GM11168 (cell line): ENCODE measurements around the gene C7orf57.

Source experiments
- in situ Hi-C: fragments of 300-500 bp; cut with MboI; formaldehyde crosslinking; loops from one replicate; pipeline ENCODE4 v1.12.0; 2022; ENCODE audit warnings: low sequenced_read_pairs; ENCODE audit not compliant: unreplicated experiment

C7orf57 gene

DNA sequence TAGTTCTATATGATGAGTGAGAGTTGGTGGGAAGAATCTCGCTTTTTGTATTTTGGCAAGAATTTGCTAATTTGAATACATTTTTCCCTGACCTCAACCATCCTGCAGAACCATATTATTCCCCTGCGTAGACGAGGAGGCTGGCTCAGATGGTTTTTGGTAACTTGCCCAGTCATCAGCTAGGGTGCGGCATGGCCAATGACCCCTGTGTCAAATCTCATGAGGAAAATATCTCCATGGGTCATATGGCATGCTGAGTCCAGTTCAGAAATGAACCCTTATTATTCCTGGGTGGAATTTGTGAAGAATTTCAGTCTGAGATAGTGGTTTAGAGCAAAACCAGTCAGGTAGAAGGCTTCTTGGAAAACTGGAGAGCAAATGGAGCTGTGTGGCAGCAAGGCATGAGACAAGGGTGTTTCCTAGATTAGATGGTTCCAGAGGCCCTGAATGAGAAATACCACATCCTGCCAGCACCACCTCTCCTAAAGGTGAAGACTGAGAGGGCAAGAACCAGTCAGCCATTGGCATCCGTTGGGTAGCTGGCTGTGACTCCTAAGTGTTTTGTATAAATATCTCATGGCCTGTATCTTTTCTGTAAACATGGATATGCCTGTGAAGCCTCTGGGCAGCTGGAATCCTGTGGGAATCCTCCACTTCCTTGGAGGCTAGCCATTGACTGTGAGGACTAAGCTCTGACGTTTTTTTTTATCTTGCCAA, 47.9 kb downstream of the C7orf57 start:
- in situ Hi-C loops = no loop called here

DNA sequence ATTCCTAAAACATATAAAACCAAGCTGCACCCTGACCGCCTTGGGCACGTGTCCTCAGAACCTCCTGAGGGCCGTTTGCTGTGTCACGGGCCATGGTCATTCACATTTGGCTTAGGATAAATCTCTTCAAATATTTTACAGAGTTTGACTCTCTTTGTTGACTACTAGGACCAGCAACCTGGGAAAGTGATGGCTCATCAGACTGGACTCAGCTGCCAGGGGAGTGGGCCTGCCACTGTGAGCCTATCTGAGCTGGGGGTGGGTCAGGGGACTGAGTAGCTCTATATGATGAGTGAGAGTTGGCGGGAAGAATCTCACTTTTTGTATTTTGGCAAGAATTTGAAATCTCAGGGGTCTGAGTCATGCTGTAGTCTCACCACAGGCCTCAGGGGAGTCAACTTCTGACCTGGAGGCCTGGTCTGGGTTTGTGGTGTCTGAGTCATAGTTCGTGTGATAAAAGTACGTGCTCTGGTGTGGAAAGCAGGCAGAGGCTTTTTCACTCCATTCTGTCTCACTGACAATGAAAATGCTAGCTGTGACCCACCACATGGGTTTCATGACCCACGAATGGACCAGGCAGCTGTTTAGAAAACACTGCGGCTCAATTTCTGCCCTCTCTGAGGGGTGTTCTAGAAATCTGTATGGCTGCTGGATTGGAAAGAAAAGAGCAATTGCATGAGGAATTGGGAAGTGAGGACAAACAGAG, 49.5 kb downstream of the C7orf57 start:
- in situ Hi-C loops = no loop called here

DNA sequence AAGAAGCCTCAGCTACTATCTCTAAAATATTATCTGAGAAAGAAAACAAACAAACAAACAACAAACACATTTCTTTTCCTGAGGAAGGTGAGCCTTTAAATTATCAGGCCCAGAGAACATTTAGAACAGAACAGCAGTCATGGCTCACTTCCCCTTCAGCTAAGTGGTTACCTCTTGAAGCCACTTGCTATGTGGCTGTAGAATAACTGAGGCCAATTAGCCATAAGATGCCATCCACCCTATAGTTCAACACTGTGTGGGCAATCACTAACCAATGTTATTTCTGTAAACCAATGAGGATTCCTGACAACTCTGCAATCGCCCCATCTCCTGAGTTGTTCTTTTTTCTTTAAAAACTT, 50.1 kb downstream of the C7orf57 start:
- in situ Hi-C loops = no loop called here

DNA sequence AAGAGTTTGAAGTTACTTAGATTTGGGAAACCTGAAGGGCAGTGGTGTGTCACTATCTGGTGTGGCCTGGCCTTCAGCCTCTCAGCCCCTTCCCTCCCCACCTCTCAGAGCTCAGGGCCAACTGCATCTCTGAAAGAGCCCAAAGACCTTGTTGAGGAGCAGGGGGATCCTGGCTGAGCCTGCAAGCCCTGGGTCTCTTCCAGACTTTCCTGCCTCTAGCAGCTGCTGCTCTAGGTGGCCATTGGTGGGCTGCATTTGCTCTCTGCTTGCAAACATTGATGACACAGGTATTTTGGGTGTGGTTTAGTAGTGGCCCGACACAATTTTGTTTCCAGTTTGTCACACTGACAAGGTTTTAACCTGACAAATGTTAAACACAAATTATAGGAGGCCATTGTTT, 50.6 kb downstream of the C7orf57 start:
- in situ Hi-C loops = no loop called here

DNA sequence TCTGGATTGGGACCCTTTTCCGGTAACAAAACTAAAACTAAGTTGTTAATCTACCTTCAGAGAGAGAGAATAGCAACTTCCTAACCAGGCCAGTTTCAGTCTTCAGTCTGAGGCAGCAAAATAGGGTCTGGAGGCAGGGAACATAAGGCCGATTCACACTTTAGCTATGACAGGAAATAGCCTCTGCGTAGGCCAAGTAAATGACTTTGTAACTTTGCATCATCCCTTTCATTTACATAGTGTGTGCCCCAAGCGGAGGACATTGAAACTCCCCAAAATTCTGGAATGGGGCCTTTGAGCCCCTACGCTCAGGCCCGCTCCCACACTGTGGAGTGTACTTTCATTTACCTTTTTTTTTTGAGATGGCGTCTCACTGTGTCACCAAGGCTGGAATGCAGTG, 52.0 kb downstream of the C7orf57 start:
- in situ Hi-C loops = no loop called here

DNA sequence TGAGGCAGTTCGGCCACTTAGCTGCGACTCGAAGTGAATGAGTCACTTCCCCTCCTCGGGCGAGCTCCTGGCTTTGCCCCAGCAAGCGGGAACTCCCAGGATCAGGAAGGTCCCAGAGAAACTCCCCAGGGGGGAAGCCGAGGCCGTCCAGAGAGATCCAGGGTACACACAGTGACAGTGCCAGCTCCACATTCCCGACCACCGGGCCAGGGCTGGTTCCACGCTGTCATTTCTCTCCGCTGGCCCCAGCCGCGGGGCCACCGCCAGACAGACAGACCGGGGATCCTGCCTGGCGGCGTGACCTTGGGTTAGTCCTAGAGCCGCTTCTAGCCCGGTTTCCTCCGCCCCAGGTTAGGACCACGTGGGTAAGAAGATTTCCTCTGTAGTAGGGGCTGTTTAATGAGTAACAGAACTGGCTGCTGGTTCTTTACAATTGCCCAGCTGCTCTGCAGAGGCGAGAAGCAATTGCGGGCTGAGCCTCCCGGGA, 53.3 kb downstream of the C7orf57 start:
- in situ Hi-C loops = no loop called here

DNA sequence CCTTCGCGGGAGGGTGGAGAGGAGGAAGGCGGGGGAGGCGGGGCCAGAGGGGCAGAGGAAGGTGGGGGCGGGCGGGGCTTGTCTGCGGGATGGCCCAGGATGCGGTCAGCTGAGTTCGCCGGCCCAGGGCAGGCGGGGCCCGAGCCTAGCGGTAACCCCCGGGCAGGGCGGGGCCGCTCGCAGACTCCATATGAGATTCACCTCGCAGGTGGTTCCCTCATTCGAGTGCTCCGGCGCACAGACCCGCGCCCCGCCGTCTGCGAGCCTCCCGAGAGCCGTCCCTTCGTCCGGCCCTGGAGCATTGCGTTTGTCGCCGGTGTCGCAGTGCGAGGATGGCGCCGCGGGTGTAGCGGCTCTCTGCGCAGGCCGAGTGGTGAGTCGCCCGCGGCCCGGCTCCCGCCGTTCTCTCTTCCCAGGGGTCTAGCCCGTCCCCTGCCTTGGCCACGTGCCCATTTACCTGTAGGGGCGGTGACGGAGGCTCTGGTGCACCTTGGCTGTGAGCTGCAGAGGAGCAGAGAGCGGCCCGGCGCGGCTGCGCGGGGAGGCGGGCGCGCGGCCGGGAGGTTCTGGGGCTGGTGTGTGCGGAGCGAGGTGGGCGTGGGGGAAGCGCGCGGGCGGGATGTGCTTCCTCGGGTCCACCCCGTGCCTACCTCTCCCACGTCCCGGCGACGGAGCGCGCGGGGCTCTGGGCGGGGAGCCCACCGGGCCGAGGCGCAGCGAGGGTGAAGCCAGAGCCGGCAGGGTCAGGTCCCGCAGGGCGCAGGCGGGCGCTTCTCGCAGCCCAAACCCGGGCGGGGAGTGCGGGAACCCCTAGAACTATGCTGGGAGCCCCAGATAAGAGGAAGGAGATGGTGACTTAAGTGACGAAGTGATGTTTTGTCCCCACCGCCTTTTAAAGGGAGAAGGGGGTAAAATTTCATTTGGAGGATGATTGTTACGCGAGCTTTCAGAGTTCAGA, 54.0 kb downstream of the C7orf57 start, which contains the start of gene UPP1:
Gene UPP1, plus strand, starts transcription at position 220 of the 958 bp plus-strand sequence. CDS start 5,519 bp downstream, outside the sequence.
- in situ Hi-C loops = loop anchor here (10.0 kb wide), 1 partner anchor 105 kb away; no protein-coding TSS in a partner anchor

DNA sequence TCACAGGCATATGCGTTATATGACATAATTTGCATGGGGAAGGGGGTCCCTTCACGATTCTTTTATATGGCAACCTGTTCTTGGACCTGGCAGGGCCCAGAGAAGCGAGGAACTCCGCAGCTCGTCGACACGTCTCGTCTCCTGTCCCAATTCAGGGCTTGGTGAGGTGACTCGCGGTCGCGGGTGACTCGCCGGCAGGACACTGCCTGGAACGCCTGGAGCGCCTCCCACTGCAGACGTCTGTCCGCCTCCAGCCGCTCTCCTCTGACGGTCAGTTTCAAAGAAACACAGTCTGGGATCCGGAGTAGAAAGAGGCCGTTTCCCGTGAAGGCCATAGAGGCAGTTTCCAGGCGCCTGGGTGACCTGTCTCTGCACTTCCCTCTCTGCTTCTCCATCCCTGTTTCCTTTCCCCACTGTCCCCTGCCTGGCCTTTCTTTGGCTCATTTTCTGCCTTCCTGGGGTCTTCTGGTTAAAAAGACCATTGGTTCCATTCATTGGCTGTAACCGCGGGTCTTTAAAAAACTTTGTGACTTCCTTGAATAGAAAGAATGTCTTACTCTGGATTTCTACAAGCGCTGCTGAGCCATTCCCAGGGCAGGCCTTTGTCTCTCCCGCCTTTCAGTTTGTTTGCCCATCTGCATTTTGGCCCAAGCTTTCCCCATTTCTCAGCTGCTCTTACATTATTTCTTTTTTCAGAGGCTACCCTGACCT, 54.9 kb downstream of the C7orf57 start:
- in situ Hi-C loops = loop anchor here (10.0 kb wide), 1 partner anchor 105 kb away; no protein-coding TSS in a partner anchor

DNA sequence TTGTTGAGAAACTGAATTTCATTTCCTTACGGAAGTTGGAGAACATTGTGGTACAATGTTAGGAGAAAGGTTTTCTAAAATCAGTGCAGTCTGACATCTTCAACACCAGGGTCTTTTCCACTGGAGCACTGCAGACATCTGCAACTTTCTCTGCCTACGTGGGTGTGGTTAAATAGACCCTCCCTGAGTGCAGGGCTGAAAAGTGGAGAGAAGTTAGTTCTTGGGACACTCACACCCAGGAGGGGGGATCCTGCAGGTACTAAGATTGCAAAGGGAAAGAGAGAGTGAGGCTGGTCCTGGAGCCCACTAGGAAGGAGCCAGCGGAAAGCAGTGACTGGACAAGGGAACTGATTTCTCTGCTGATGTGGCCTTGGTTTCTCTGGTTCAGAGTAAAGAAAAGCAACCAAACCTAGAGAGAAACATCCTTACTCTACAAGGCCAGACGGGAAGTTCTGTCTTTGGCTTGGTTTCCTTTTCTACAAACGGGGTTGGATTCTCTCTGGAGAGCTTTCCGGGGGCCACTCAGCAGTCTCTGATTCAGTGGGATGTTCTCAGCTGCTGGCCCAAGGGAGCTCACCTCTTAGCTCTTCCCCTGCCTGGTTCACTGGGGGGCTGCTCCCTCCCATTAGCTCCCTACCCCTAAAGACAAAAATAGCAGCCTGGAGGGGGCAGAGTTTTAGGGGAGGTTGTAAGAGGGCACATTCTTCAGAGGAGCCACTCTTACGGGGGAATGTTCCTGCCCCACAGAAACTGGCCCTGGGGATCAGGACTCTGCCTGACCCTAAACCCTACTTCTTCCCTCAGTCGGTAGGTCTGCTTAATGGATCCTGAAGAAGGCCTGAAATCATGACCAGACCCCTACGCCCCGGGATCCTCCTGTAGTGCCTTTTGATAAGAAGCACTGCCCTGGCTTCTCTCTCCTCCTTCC, 56.4 kb downstream of the C7orf57 start:
- in situ Hi-C loops = loop anchor here (10.0 kb wide), 1 partner anchor 107 kb away; no protein-coding TSS in a partner anchor

DNA sequence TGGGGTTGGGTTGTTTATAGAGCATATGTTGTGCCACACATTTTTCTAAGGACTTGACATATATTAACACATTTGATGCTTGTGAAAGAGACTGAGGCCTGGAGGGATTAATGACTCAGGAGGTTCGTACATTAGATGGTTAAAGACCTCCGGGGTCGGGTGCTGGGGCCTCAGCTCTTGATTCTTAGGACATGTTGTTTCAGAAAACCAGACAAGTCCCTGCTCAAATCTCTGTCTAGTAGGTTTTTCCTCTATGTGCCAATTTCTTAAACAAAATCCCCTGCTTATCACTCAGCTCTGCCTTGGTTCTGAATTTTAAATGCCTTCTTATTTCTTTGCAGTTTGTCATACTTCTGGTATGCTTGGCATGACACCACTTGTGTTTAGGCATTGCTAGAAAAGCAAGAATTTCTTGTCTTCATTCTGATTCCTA, 59.5 kb downstream of the C7orf57 start:
- in situ Hi-C loops = loop anchor here (10.0 kb wide), 1 partner anchor 110 kb away; no protein-coding TSS in a partner anchor

DNA sequence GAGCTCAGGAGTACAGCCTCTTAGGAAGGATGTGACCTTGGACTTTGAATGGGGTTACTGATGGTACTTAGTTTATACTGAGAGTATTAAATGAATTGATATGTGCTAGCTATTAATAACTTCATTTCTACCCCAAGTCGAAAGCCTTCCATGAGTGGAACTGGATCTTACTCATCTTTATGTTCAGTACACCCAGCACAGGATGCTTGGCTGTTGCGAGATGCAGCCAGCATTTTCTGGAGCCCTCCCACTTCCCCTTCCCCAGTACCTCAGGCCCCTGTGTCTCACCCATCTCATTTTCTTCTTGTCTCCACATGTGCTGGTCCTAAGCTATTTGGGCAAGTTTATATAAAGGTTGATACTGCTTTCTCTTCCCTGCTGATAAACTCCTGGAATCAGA, 60.9 kb downstream of the C7orf57 start:
- in situ Hi-C loops = loop anchor here (10.0 kb wide), 1 partner anchor 111 kb away; no protein-coding TSS in a partner anchor

DNA sequence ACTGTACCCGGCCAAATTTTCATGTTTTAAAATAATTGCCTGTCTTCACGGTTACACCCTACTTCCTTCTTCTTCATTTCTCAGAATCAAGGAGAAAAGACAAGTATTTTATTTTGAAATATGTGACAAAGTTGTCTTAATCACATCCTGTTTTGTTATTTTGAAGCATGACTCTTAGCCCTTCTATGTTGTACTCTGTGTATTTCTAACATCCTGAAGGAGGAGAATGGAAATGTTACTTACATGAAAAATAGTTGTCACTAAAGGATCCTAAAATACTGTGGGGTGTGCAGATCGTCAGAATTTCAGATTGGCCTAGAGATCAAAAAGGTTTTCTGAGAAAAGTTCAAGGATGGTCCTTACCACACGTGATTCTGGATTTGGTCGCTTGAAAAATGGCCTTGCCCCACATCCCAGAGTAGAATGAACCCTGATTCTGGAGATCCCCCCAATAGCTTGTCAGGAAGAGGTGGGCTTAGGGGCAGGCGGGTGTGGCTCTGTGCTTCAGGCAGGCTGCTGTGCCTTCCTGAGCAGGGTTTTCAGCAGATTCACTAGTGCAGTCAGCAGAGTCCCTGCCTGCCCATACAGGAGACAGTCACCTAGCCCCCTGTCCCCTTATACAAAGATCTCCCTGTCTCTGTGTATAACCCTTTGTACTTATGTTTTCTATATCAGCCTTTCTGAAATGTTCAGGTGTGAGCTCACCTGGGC, 62.3 kb downstream of the C7orf57 start:
- in situ Hi-C loops = loop anchor here (10.0 kb wide), 1 partner anchor 113 kb away; no protein-coding TSS in a partner anchor

DNA sequence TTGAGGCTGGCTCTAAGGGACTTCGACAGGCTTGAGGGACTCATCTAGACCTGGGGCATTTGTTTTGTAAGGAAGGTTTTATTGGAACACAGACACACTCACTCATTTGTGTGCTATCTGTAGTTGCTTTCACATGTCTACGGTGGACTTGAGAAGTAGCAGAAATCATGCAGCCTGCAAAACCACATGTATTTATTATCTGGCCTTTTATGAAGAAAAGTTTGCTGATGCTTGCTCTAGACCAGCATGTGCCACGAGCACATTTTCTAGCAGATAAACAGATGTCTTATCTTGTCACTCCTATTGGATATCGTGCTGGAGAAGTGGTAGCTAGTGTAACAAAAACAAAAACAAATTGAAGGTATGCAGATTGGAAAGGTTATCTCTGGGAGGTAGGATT, 63.5 kb downstream of the C7orf57 start:
- in situ Hi-C loops = loop anchor here (10.0 kb wide), 1 partner anchor 114 kb away; no protein-coding TSS in a partner anchor

DNA sequence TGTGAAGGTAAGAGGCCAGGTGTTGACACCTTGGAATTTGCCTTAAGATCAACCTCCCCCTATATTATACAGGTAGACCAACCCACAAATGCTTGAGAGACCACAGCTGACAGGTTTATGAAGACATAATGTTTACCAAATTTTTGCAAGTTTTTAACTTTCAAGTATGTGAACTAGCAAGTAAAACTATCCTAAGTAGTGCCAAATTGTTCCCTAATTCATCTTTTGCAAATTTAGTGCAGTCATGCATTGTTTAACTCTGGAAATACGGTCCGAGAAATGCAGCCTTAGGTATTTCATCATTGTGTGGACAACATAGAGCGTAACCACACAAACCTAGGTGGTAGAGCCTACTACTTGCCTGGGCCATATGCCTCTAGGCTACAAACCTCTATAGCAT, 64.4 kb downstream of the C7orf57 start:
- in situ Hi-C loops = loop anchor here (10.0 kb wide), 1 partner anchor 115 kb away; no protein-coding TSS in a partner anchor

DNA sequence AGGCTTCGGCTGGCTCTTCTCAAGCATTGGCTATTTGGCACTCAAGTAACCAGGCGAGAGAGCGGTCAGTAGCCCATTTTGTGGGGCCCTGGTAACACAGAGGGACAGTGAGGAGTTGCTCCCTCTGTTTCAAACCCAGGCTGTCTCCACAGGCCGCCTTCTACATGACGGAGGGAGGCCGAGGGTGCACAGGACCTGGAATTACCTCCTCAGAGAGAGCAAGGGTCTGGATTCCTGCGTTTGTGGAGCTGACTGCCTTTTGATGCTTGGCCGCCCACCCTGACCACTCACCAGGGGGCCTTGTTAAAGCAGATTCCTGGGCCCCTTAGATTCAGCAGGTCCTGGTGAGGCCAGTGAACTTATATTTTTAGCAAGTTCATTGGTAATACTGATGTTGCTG, 66.0 kb downstream of the C7orf57 start:
- in situ Hi-C loops = no loop called here

DNA sequence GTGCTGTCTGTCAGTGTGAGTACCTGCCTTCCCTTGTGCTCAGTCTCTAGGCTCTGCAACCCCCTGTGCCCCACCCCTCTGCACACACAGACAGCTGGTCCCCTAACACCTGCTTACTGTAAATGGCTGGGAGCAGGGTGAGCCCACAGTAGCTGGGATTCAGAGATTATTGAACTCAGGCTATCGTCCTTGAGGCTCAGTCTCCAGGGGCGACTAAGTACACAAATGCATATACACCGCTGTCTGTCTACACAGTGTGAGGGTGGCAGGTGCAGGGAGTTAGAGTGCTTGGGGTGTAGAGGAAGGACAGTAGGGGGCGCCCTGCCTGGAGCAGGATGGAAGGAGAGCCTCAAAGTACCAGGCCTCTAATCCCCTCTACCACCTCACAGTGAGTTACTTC, 66.6 kb downstream of the C7orf57 start:
- in situ Hi-C loops = no loop called here

DNA sequence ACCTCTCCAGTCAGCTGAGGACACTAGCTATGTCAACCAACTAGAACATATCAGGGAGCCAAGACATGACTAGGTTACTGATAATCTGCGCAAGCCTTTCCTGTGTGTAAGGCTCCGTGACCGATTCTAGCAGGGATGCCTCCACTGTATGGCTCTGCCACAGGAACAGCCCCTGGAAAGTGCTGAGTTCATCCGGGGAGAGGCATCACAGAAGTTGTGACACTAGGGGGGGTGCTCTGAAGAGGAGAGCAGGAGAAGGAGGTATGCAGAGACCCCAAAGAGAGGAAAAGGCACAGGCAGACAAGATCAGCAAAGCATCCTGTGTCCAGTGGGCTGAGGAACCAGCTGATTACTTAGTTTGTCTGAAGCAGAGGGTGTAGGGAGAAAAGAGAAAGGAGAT, 67.2 kb downstream of the C7orf57 start:
- in situ Hi-C loops = no loop called here

DNA sequence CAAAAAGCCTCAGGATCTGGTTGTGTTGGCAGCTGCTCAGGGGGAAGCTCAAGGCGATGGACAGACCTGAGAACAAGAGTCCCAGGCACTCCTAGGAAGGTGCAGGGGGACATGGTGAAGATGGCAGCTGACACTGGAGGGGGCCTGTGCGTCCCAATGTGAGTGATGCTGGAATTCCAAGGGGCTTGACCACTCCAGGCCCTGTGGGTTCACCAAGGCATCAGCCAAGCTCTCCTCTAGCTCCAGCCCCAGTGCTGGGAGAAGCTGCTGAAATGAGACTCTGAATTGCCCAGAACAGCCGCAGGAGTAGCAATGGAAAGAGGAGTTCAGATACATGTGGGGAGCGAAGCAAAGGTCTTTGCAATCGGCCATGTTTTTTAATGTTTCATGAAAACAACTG, 69.7 kb downstream of the C7orf57 start:
- in situ Hi-C loops = no loop called here
